GM12891 (cell line): ENCODE data around the gene TENM4.

ENCODE experiments used
- PAX5 ChIP-seq: IDR thresholded peaks from 2 replicates; pipeline ENCODE4 v1.6.1; 2011; ENCODE audit warnings: low read length, moderate library complexity, mild to moderate bottlenecking; ENCODE audit not compliant: insufficient read depth, severe bottlenecking
- POLR2A ChIP-seq: IDR thresholded peaks from 2 replicates; pipeline ENCODE4 v1.6.1; 2011; ENCODE audit warnings: low read depth, low read length, control low read depth
- POLR2AphosphoS5 ChIP-seq: IDR thresholded peaks from 2 replicates; pipeline ENCODE4 v1.6.1; 2011; ENCODE audit warnings: low read depth, low read length, control low read depth
- SPI1 ChIP-seq: IDR thresholded peaks from 2 replicates; pipeline ENCODE4 v1.6.1; 2011; ENCODE audit warnings: low read depth, low read length, control low read depth
- TAF1 ChIP-seq: IDR thresholded peaks from 2 replicates; pipeline ENCODE4 v1.6.1; 2011; ENCODE audit warnings: low read depth, low read length, control low read depth

DNA sequence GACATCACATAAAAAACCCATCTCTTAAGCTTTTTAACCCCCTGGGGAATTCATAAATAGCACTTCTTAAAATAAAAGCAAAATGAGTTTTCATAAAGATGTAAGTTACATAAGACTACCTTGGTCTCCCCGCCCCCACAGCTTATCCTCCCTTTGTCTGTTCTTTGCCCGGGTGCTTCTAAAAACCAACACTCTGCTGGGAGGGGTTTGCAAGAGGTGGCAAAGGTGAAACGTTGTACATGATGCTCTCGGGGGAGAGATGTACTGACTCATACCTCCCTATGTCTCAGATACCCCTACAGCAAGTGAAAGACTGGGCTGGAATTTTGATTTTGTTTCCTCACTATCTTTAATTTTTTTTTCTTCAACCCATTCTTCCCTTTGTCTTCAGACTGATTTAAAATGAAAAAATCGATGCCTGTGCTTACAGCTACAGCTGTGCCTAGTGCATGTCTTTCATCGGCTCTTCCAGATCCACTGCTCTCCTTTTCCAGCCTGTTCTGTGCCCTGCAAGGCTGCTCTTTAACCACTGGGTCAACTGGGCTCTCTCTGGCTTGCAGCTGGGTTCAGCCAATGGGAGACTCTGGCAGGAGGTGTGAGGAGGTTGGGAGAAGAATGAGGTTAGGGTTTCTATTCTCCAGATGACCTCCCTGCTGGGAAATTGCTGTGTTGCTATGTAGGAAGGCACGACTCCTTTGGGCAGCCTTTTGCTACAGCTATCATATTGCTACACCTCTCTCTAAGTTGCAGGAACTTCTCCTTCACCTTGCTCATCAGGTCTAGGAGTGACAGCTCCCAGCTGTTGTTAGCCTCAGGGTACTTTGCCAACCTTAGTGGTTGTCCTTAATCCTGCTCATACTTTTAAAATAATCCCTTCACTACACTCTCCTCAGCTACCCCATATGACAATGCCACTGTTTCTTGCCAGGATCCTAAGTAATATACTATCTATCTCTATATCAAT is 266.5 kb downstream of the TENM4 start:
- TF ChIP-seq POLR2AphosphoS5: no peak
- no peak for TF ChIP-seq TAF1
- no peak for TF ChIP-seq POLR2A
- TF ChIP-seq PAX5: no peak
- TF ChIP-seq SPI1: no peak
